GM12878 (cell line): ENCODE measurements around the gene OTOA. TPM values are rescaled to one million over a fixed set of nuclear protein-coding genes. Genes with fewer than 3 reads are reported as not detected.
A peak's percentile ranks its signal among the peaks of the same experiment; 100 is the strongest.

Experiments
- ATAC-seq: fragments of 200-7000 bp; cut with Tn5 transposase; 3 replicates; pipeline ENCODE4 v1.9.1; 2020; ENCODE audit warnings: mild to moderate bottlenecking, moderate library complexity
- BruUV-seq: library from RNA; stranded (reverse); fragments of 400-500 nt; replicated peaks from 2 replicates; lab custom pipeline; 2021; lab: Mats Ljungman, UMichigan
- CTCF ChIA-PET: fragments of 300-600 bp; sonication (Branson Sonifier 250); formaldehyde crosslinking; extraction: SDS; loops from one replicate; lab custom pipeline; 2021; ENCODE audit warnings: inconsistent platforms; lab: Yijun Ruan, JAX
- POLR2A ChIA-PET: fragments of 350-600 bp; formaldehyde crosslinking; extraction: SDS; loops from one replicate; lab custom pipeline; 2021; ENCODE audit warnings: inconsistent platforms; lab: Charles Lee
- RAD21 ChIA-PET: fragments of 300-600 bp; sonication (Branson Sonifier 250); formaldehyde crosslinking; loops from one replicate; lab custom pipeline; 2023; ENCODE audit warnings: antibody characterized with exemption; ENCODE audit not compliant: unreplicated experiment; lab: Charles Lee
- SMC1A ChIA-PET: fragments of 300-600 bp; sonication (Branson Sonifier 250); formaldehyde crosslinking; loops from one replicate; lab custom pipeline; 2023; ENCODE audit not compliant: unreplicated experiment, uncharacterized antibody; lab: Charles Lee
- DNase-seq: peaks from one replicate; pipeline ENCODE4 v3.0.0-alpha.2; 2011; ENCODE audit warnings: low read depth, low spot score
- FAIRE-seq: peaks from 3 replicates; lab custom pipeline; 2011; peaks lifted over from hg19 to GRCh38; lab: Jason Lieb, UNC
- H2AFZ ChIP-seq: 2 replicates; pipeline ENCODE4 v1.6.0; 2011; ENCODE audit warnings: low read depth, low read length, control low read depth; ENCODE audit not compliant: control insufficient read depth
- H3K27ac ChIP-seq: 2 replicates; pipeline ENCODE4 v1.5.1; 2011; ENCODE audit warnings: control low read depth; ENCODE audit not compliant: control insufficient read depth, insufficient read depth
- H3K27me3 ChIP-seq, 2 experiments: replicated peaks in 1 of 2; 2 replicates each; pipeline versions ENCODE4 v1.6.0 to v1.6.1; 2011; ENCODE audit warnings: low read length in 1 of 2; ENCODE audit not compliant: control insufficient read depth in 2 of 2, insufficient read depth in 2 of 2
- H3K36me3 ChIP-seq, 2 experiments: 2 replicates each; pipeline ENCODE4 v1.5.1; 2011; ENCODE audit warnings: low read length in 1 of 2; ENCODE audit not compliant: control insufficient read depth in 2 of 2, insufficient read depth in 2 of 2
- H3K4me1 ChIP-seq: 2 replicates; pipeline ENCODE4 v1.6.1; 2011; ENCODE audit warnings: mild to moderate bottlenecking, low read length, moderate library complexity, mixed read lengths; ENCODE audit not compliant: control insufficient read depth, insufficient read depth
- H3K4me2 ChIP-seq: 2 replicates; pipeline ENCODE4 v1.6.0; 2011; ENCODE audit warnings: control low read depth; ENCODE audit not compliant: control insufficient read depth, insufficient read depth
- H3K4me3 ChIP-seq: fragments of 200-600 bp; sonication (generic); 2 replicates; pipeline ENCODE4 v1.5.1; 2016
- H3K79me2 ChIP-seq: 2 replicates; pipeline ENCODE4 v1.6.0; 2011; ENCODE audit warnings: low read length; ENCODE audit not compliant: control insufficient read depth, insufficient read depth
- H3K9ac ChIP-seq: 2 replicates; pipeline ENCODE4 v1.8.0; 2011; ENCODE audit warnings: low read length, control low read depth, mixed read lengths; ENCODE audit not compliant: control insufficient read depth, insufficient read depth
- H3K9me3 ChIP-seq: replicated peaks from 3 replicates; pipeline ENCODE4 v1.5.1; 2011; ENCODE audit warnings: mild to moderate bottlenecking, low read length; ENCODE audit not compliant: control insufficient read depth, insufficient read depth
- H4K20me1 ChIP-seq: 2 replicates; pipeline ENCODE4 v1.6.0; 2011; ENCODE audit not compliant: control insufficient read depth, insufficient read depth
- MEF2A ChIP-seq: IDR thresholded peaks from 2 replicates; pipeline ENCODE4 v1.6.1; 2011; ENCODE audit warnings: low read depth, mild to moderate bottlenecking, low read length, moderate library complexity; ENCODE audit not compliant: insufficient read depth
- MLLT1 ChIP-seq: fragments of 450-650 bp; IDR thresholded peaks from 2 replicates; pipeline ENCODE4 v1.6.1; 2016; ENCODE audit warnings: mild to moderate bottlenecking
- NRF1 ChIP-seq: conservative IDR thresholded peaks from 2 replicates; pipeline ENCODE4 v1.6.1; 2011; ENCODE audit warnings: mild to moderate bottlenecking, low read depth, low read length, improper control_type of control experiment
- RBBP5 ChIP-seq: fragments of 200-600 bp; sonication (generic); conservative IDR thresholded peaks from 2 replicates; pipeline ENCODE4 v1.6.1; 2016
- RCOR1 ChIP-seq: conservative IDR thresholded peaks from 2 replicates; pipeline ENCODE4 v1.6.1; 2012; ENCODE audit warnings: low read depth, low read length, improper control_type of control experiment
- SMC3 ChIP-seq: IDR thresholded peaks from 2 replicates; pipeline ENCODE4 v1.6.1; 2011; ENCODE audit warnings: low read length, improper control_type of control experiment, borderline replicate concordance
- STAT1 ChIP-seq: fragments of 450-650 bp; conservative IDR thresholded peaks from 2 replicates; pipeline ENCODE4 v1.6.1; 2014; ENCODE audit warnings: antibody characterized with exemption, mild to moderate bottlenecking
- WGBS: methylation state at CpG from one replicate; pipeline ENCODE4 v1.1.6; 2016; ENCODE audit warnings: low lambda C conversion rate; ENCODE audit not compliant: insufficient replicate concordance, insufficient coverage; ENCODE audit errors: missing lambda C conversion rate; 5-methylcytosine and 5-hydroxymethylcytosine counted together
- in situ Hi-C: fragments of 300-500 bp; cut with MboI; formaldehyde crosslinking; loops from 9 replicates; pipeline ENCODE4 v1.14.3; 2018; ENCODE audit warnings: mixed read lengths
- intact Hi-C: fragments of 100-400 bp; cut with micrococcal nuclease; formaldehyde crosslinking; loops from one replicate; pipeline ENCODE4 v1.14.2; 2022; ENCODE audit not compliant: unreplicated experiment
- polyA plus RNA-seq, 11 experiments: library from polyadenylated mRNA; depleted of rRNA in 4 of 11; unstranded in 6 of 11; stranded (reverse) in 5 of 11; fragments of >200 nt; fragmentation: Nextera tagmentation in 4 of 11; fragmentation: Illumina TruSeq in 1 of 11; extraction: Ambion mirVana in 4 of 11; extraction: Trizol in 1 of 11; gene quantifications; 1 replicate in 1 of 11; 2 replicates in 10 of 11; pipeline versions ENCODE4 v1.2.1 to v1.2.3, GENCODE V29; 2011 to 2016; ENCODE audit warnings: inconsistent platforms in 2 of 11, missing spikeins in 2 of 11, low read depth in 1 of 11
- total RNA-seq, 4 experiments: library from RNA; depleted of rRNA in 3 of 4; stranded (reverse); fragments of >200 nt in 3 of 4; fragmentation: Illumina TruSeq in 1 of 4; extraction: Trizol in 1 of 4; gene quantifications; 2 replicates each; pipeline versions ENCODE4 v1.2.1 to v1.2.3, GENCODE V29; 2013 to 2021

The OTOA gene
- total and polyA plus RNA-seq, 10 of the 15 experiments (the other 5 are each of a cell fraction or from before 2014, with no cell fraction given), result 0.33 to 1.5 (median 0.61) TPM

GRCh38 chr16:21626659-21627277 is 37.0 kb upstream of the OTOA start:
- H2AFZ ChIP-seq, result no peak overlapping the region
- SMC1A ChIA-PET, result interaction anchor here (1.0 to 2.2 kb wide), 2 partner anchors 14 to 16 kb away, joined by 3 to 6 read pairs; no protein-coding TSS in a partner anchor
- DNase-seq, result no peak
- no peak for FAIRE-seq
- BruUV-seq, result TSS peak; percentile 39
- in situ Hi-C loops (no loop called here), intact Hi-C loops (no loop called here)
- H3K4me1 ChIP-seq, result no peaks in the 10 kb centered on the region
- TF ChIP-seq RCOR1, result no peak
- no peak for TF ChIP-seq MEF2A
- TF ChIP-seq SMC3, result no peak
- TF ChIP-seq MLLT1, result no peak
- TF ChIP-seq NRF1, result no peak
- no peak for TF ChIP-seq STAT1
- TF ChIP-seq RBBP5, result no peak
- H3K4me3 ChIP-seq, result no peak overlapping the region
- H3K36me3 ChIP-seq, result peaks cover 2 to 8% of the 10 kb centered on the region in 2 experiments; a peak in 3 of 4 replicates
- POLR2A ChIA-PET, result no interaction called here
- no peak for ATAC-seq
- no peaks in the 10 kb centered on the region for H3K79me2 ChIP-seq
- no peak overlapping the region for H3K9ac ChIP-seq
- no peaks in the 10 kb centered on the region; the same call in 2 of the 3 replicates for H3K9me3 ChIP-seq
- no peak overlapping the region for H3K27ac ChIP-seq
- RAD21 ChIA-PET, result no interaction called here
- CTCF ChIA-PET, result no interaction called here
- no peaks in the 10 kb centered on the region for H3K27me3 ChIP-seq
- no peak overlapping the region for H3K4me2 ChIP-seq
- 79% methylated on average over 6 of the region's 6 CpGs for WGBS
- H4K20me1 ChIP-seq, result no peaks in the 10 kb centered on the region
